GM11168 (cell line): Measurements from ENCODE around the gene MS4A15.
"Not testable (repeated sequence)": the region's sequence is repeated elsewhere in the genome, so short reads cannot be mapped to it uniquely, and the experiment has no call there.

Experiments used
- in situ Hi-C: fragments of 300-500 bp; cut with MboI; formaldehyde crosslinking; loops from one replicate; pipeline ENCODE4 v1.12.0; 2022; ENCODE audit warnings: low sequenced_read_pairs; ENCODE audit not compliant: unreplicated experiment

Gene MS4A15, protein sequence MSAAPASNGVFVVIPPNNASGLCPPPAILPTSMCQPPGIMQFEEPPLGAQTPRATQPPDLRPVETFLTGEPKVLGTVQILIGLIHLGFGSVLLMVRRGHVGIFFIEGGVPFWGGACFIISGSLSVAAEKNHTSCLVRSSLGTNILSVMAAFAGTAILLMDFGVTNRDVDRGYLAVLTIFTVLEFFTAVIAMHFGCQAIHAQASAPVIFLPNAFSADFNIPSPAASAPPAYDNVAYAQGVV

GRCh38 chr11:60756307-60757032, at the start of gene MS4A15:
TSS of gene MS4A15 (plus strand) at chr11:60756867. CDS start at chr11:60763734, 6,867 bp downstream.
- in situ Hi-C loops: no loop called here

GRCh38 chr11:60706931-60707330, 49.7 kb upstream of the MS4A15 start:
- in situ Hi-C loops: no loop called here

DNA sequence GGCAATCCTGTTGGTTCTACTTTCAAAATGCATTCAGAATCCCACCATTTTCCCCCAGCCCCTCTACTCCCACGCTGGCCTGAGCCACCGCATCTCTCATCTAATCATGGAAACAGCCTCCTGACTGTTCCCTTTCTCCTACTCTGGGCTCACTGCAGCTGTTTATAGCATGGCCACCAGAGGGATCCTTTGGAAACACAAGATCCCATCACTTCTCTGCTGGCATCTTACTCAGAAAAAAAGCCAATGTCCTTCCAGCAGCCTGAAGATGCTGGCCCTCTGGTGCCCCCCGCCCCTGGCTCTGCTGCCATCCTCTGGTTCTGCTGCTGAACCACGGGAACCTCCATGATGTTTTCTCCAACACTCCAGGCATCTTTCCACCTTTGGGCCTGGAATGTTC, 46.2 kb upstream of the MS4A15 start:
- in situ Hi-C loops: no loop called here

GRCh38 chr11:60711276-60711675, 45.4 kb upstream of the MS4A15 start:
- in situ Hi-C loops: no loop called here

- in situ Hi-C loops: not testable (repeated sequence)
Observed at GRCh38 chr11:60713423-60713822, 43.2 kb upstream of the MS4A15 start.

- in situ Hi-C loops: no loop called here
Observed at GRCh38 chr11:60717956-60718355, 38.7 kb upstream of the MS4A15 start.

DNA sequence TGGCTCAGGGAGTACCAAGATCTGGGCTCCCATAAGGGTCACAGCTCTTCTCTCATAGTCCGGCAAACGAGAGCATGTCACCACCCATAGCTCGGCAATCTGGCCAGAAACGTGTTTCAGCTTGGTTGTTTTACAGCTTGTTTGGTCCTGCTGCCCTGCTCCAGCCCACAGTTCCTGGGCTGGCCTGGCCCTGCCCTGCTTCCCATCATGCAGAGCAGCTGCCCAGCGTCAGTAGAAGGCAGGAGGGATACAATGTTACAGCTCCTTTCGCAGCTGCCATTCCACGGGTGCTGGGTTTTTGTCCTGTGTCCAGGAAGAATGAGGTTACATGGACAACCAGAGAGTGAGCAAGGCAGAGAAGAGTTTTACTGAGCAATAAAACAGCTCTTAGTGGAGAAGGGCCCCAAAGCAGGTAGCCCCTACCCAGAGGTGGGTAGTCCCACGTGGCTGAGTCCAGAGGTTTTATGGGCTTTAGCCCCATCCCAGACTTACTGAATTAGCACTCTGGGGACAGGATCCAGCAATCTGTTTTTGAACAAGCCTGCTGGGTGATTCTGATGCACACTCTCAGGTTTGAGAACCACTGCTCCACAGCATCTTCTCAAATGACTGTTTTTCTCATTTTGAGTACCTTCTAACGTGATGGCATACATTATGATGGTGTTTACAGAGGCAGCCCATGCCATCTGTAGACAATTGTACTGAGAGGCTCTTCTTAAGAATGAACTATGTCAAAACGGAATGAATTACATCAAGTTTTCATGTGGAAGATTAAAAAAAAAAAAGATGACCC, 37.9 kb upstream of the MS4A15 start:
- in situ Hi-C loops: no loop called here

GRCh38 chr11:60719391-60719790, 37.3 kb upstream of the MS4A15 start:
- in situ Hi-C loops: no loop called here

DNA sequence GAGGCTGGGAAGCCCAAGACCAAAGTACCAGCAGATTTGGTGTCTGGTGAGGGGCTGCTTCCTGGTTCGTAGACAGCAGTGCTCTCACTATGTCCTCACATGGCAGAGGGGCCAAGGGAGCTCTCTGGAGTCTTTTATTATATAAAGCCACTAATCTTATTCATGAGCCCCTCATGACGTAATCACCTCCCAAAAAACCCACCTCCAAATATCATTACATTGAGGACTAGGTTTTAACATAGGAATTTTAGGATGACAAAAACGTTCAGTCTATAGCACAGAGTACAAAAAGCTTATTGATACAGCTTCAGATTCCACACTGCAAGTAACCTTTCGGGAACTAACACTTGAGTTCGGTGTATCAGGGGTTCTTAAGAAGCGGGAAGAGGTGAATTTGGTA, 36.2 kb upstream of the MS4A15 start:
- in situ Hi-C loops: no loop called here

DNA sequence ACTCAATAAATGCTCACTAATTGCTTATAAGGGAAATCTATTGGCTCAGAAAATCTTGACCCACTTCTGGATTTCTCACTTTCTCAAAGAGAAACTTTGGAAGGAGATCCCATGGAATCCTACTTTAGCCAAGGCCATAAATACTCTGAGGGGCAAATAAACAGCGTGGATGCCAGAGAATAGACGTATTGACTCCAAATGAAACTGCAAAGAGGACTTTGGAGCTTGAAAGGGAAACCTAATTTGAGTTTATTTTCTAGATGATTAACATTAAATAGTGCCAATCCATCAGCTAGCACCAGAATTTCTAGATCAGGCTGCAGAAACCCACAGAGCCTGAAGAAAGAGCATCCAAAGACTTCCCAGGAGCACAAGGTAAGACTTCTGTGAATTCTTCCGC, 32.2 kb upstream of the MS4A15 start, which contains the start of gene MS4A18:
Gene MS4A18 (plus strand): TSS at position 301 of the 400 bp plus-strand sequence.
- in situ Hi-C loops: no loop called here

GRCh38 chr11:60725592-60725991, 31.1 kb upstream of the MS4A15 start:
- in situ Hi-C loops: no loop called here

- in situ Hi-C loops: no loop called here
Observed at GRCh38 chr11:60731586-60731985, 25.1 kb upstream of the MS4A15 start.

DNA sequence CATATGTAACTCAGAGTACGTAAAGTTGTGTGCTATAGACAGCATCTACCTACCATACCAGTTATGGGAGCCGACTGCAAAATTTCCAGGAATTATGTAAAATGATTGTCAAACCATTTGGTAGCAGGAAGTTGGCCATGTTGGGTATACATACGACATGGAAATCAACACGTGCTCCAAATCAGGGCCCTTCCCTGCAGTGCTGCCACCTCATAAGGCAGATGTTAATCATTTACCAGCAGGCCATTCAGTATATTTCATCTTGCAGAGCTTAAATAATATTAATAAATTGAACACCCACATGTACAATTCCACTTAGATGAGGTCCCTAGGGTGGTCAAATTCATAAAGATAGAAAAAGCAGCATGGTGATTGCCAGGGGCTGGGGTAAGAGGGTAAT, 22.4 kb upstream of the MS4A15 start:
- in situ Hi-C loops: no loop called here

GRCh38 chr11:60739114-60739513, 17.6 kb upstream of the MS4A15 start:
- in situ Hi-C loops: no loop called here

DNA sequence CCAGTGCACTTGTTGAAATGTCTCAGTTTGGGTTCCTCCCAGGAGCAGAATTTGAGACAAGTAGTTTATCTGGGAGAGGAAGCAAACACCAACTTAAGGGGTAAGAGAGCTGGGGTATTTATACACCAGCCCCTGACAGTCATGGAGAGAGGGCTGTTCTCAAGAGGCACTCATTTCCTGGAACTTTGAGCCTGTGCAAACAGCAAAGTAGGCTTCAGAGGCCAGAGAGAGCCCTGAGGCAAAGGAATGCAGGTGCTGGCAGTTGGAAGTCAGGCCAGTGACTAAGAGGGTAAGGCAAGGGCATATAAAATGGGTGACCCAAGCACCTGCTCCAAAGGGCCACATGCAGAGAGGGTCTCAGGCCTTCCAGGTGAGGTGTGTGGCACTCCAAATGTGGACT, 16.1 kb upstream of the MS4A15 start:
- in situ Hi-C loops: no loop called here

GRCh38 chr11:60741421-60741820, 15.2 kb upstream of the MS4A15 start:
- in situ Hi-C loops: no loop called here

- in situ Hi-C loops: no loop called here
Observed at GRCh38 chr11:60743058-60743457, 13.6 kb upstream of the MS4A15 start.

DNA sequence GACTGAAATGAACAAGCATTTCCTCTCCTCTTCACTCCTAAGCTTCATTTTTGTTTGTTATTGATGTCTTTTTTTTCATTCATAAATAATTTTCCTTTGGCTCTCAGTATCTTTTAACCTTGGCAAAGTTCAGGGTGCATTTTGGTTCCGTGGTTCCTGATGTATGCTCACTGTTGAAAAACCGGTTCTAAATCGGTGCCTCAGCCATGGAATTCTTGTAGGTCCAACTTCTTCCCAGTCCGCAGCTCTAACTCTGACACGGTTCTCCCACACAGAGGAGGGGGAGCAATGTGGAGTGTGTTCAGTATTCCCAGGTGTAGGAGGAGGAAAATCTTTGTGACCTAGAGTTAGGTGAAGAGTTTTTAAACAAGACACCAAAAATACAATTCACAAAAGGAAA, 12.6 kb upstream of the MS4A15 start:
- in situ Hi-C loops: no loop called here

DNA sequence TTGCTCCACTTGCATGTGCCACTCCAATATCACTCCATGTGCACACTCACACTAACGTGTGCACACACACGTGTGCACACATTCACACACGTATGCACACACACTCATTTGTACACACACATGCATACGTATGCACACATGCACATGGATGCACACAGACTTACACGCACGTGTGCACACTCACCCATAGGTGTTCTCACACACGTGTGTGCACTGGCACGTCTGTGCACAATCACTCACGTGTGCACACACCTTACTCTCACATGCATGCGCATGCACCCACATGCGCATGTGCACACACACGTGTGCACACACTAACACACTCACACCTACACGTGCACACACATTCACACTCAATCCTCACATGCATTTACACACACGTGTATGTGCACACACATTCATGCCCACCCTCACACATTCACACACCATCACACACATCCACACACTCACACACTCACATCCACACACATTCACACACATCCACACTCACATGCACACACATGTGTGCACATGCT, 9.3 kb upstream of the MS4A15 start:
- in situ Hi-C loops: no loop called here

DNA sequence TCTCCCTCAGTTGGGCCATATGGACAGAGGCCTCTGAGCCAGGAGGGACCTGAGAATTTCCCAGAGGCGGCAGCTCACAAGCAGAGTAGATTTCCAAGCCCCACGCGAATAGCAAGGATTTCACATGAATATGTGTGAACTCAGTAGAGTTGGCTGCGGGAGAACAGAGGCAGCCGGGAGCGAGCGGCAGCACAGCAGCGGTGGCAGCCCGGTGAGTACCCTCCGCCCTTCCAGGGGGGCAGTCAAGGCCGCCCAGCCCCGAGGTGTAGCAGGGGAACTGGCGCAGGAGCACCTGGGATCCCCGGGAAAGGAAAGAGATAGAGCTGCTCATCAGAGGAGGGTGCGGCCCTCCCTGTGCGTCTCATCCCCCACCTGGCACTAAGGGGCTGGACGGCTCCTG, 8.4 kb upstream of the MS4A15 start:
- in situ Hi-C loops: no loop called here

- in situ Hi-C loops: no loop called here
Observed at GRCh38 chr11:60748821-60749220, 7.8 kb upstream of the MS4A15 start.
